Activated T-helper 2 cell treated with anti-CD3 and anti-CD28 coated beads, Interferon-gamma antibody, Interleukin-2, Interleukin-4, amounts not matched to agents 10 μg/mL and 5 μg/mL and 100 μg/mL, durations not matched to agents 14 hours and 24 hours and 36 hours (primary cell): ENCODE results near the gene UTP15. TPM values are rescaled to one million over a fixed set of nuclear protein-coding genes. Genes with fewer than 3 reads are reported as not detected.

Source experiments
- DNase-seq: peaks from one replicate; pipeline ENCODE4 v3.0.0; 2021; ENCODE audit warnings: low spot score
- H3K27ac Mint-ChIP-seq: one replicate; pipeline ENCODE4 v1.8.0; 2021; ENCODE audit warnings: mixed read lengths
- H3K27me3 Mint-ChIP-seq: one replicate; pipeline ENCODE4 v1.8.0; 2021; ENCODE audit warnings: low read depth, mixed read lengths
- H3K36me3 Mint-ChIP-seq: one replicate; pipeline ENCODE4 v1.8.0; 2021; ENCODE audit warnings: low read depth, mixed read lengths
- H3K4me1 Mint-ChIP-seq: one replicate; pipeline ENCODE4 v1.8.0; 2021; ENCODE audit warnings: low read depth, mixed read lengths
- H3K4me3 Mint-ChIP-seq: one replicate; pipeline ENCODE4 v1.8.0; 2021; ENCODE audit warnings: low read depth, mild to moderate bottlenecking, moderate library complexity, mixed read lengths
- H3K9me3 Mint-ChIP-seq: one replicate; pipeline ENCODE4 v1.8.0; 2021; ENCODE audit warnings: mixed read lengths
- intact Hi-C: fragments of 100-400 bp; cut with micrococcal nuclease; formaldehyde crosslinking; loops from one replicate; pipeline ENCODE4 v1.15.1; 2023
- total RNA-seq: library from RNA; stranded (reverse); gene quantifications from 2 replicates; pipeline ENCODE4 v1.2.3, GENCODE V29; 2022

Gene UTP15
- total RNA-seq, 1 donor from 2014 or later = 46.0 TPM

- Mint-ChIP-seq H3K4me1 (no peaks in the 10 kb centered on the region), H3K4me3 (no peak overlapping the region), H3K27me3 (peaks cover 27% of the 10 kb centered on the region), H3K27ac (no peak overlapping the region), H3K9me3 (no peaks in the 10 kb centered on the region), H3K36me3 (no peaks in the 10 kb centered on the region)
- intact Hi-C loops = no loop called here
- DNase-seq = no peak
These were observed 52.2 kb downstream of the UTP15 start for GRCh38 chr5:73617510-73618279.

GRCh38 chr5:73619606-73620333 is 54.2 kb downstream of the UTP15 start:
- no peaks in the 10 kb centered on the region for H3K36me3 Mint-ChIP-seq
- H3K9me3 Mint-ChIP-seq = no peaks in the 10 kb centered on the region
- intact Hi-C loops = no loop called here
- H3K4me3 Mint-ChIP-seq = no peak overlapping the region
- H3K27ac Mint-ChIP-seq = no peak overlapping the region
- peaks cover 34% of the 10 kb centered on the region for H3K27me3 Mint-ChIP-seq
- no peaks in the 10 kb centered on the region for H3K4me1 Mint-ChIP-seq
- DNase-seq = no peak

DNA sequence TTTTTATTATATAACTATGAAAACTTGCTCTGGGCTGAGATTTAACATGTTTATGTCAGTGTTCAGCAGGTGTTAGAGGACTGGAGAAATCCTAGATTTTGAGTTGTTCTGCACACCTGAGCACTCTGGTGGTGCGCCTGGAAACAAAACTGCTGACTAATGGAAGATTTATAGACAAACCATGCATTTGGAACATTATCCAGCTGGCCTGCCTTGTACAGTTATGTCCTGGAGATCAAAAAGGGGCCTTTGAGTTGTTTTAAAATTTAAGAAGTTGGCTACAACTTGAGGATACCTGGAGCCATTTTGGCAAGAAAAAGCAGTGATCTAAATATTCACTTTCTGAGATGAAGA is 54.8 kb downstream of the UTP15 start:
- Mint-ChIP-seq H3K4me3 (no peak overlapping the region), H3K27ac (no peak overlapping the region), H3K4me1 (peaks cover under 1% of the 10 kb centered on the region), H3K9me3 (no peaks in the 10 kb centered on the region), H3K36me3 (no peaks in the 10 kb centered on the region), H3K27me3 (peaks cover 38% of the 10 kb centered on the region)
- intact Hi-C loops = no loop called here
- no peak for DNase-seq

DNA sequence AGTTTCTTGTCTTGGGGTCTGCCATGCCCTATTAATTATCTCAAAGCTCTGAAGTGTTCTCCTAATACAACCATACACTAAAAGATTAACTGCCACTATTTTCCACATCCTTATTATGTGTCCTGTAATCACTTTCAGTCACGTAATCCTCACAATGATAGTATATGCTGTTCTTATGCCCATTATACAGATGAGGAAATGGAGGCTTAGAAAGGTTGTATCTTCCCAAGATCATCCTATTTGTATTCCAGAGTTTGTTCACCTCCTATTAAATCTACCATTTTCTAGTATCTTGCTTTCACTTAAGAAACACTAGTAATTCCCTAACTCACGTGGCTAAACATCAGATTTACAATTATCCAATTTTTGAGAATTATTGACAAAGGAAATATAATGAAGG is 57.5 kb downstream of the UTP15 start:
- Mint-ChIP-seq H3K9me3 (no peaks in the 10 kb centered on the region), H3K27me3 (peaks cover 52% of the 10 kb centered on the region), H3K27ac (no peak overlapping the region), H3K4me1 (peaks cover 2% of the 10 kb centered on the region), H3K36me3 (no peaks in the 10 kb centered on the region), H3K4me3 (no peak overlapping the region)
- intact Hi-C loops = no loop called here
- no peak for DNase-seq

DNA sequence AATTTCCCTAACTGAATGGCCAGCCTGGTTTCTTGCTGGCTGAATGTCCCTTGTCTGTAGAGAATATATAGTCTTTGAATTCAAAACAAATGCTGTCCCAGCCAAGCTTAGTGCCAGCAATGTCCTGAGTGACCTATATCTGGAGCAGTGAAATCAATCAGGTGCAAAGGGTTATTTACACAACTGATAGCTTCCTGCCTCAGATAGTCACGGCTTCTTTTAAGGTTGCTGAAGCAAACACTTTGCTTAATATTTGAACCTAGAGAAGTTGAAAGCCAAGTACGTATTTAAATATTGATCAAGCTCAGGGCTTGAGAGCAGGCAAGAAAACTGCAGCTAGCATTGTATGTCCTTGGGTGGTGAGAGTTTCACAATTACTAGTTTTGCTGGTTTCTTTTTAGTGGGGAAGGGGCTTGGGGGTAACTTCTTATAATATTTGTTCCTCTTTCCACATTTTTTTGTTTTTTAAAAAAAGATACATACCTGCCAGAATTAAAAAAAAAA is 58.4 kb downstream of the UTP15 start:
- Mint-ChIP-seq H3K4me3 (no peak overlapping the region), H3K4me1 (peaks cover 2% of the 10 kb centered on the region), H3K9me3 (no peaks in the 10 kb centered on the region), H3K36me3 (no peaks in the 10 kb centered on the region), H3K27me3 (peaks cover 59% of the 10 kb centered on the region), H3K27ac (no peak overlapping the region)
- no peak for DNase-seq
- intact Hi-C loops = no loop called here

- Mint-ChIP-seq H3K36me3 (no peaks in the 10 kb centered on the region), H3K27me3 (peaks cover 60% of the 10 kb centered on the region), H3K27ac (no peak overlapping the region), H3K9me3 (no peaks in the 10 kb centered on the region), H3K4me1 (peaks cover 2% of the 10 kb centered on the region), H3K4me3 (no peak overlapping the region)
- DNase-seq = no peak
- intact Hi-C loops = no loop called here
These were observed 59.3 kb downstream of the UTP15 start for GRCh38 chr5:73624888-73625287.

- no peak for DNase-seq
- no peaks in the 10 kb centered on the region for H3K9me3 Mint-ChIP-seq
- intact Hi-C loops = no loop called here
- no peak overlapping the region for H3K27ac Mint-ChIP-seq
- no peaks in the 10 kb centered on the region for H3K36me3 Mint-ChIP-seq
- peaks cover 61% of the 10 kb centered on the region for H3K27me3 Mint-ChIP-seq
- peaks cover 2% of the 10 kb centered on the region for H3K4me1 Mint-ChIP-seq
- peak overlapping the region; percentile 47 for H3K4me3 Mint-ChIP-seq
These were observed 59.9 kb downstream of the UTP15 start for GRCh38 chr5:73625372-73625943.

GRCh38 chr5:73625944-73626811 is 60.6 kb downstream of the UTP15 start, which contains the start of gene ARHGEF28:
Gene ARHGEF28, plus strand, starts transcription at chr5:73626196. Its CDS starts 58,656 bp downstream, at chr5:73684852.
- Mint-ChIP-seq H3K4me1 (peaks cover 2% of the 10 kb centered on the region), H3K4me3 (peak within 1 kb of the TSS; percentile 47), H3K36me3 (no peaks in the 10 kb centered on the region), H3K27ac (no peak within 1 kb of the TSS), H3K9me3 (no peaks in the 10 kb centered on the region), H3K27me3 (peaks cover 62% of the 10 kb centered on the region)
- DNase-seq = no peak
- intact Hi-C loops = no loop called here

GRCh38 chr5:73626814-73627313 is 61.3 kb downstream of the UTP15 start:
- Mint-ChIP-seq H3K9me3 (no peaks in the 10 kb centered on the region), H3K4me3 (no peak overlapping the region), H3K36me3 (no peaks in the 10 kb centered on the region), H3K27ac (no peak overlapping the region), H3K4me1 (peaks cover 2% of the 10 kb centered on the region), H3K27me3 (peaks cover 62% of the 10 kb centered on the region)
- DNase-seq = no peak
- intact Hi-C loops = no loop called here

DNA sequence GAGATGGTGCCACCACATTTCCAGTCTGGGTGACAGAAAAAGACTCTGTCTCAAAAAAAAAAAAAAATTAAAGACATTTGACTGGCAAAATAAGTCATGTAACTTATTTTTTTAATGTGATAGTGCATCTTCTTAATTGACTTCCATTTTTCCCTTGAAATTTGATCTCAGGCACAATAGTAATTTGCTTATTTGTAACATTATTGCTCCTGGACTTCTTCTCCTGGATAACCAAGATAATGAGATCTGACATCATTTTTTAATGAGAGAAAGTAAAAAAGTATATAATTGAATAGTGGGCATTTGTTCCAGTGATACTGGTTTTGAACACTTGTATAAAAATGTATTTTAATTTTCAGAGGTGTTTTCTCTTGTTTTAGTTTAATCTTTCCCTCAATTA is 63.9 kb downstream of the UTP15 start:
- H3K9me3 Mint-ChIP-seq = no peaks in the 10 kb centered on the region

GRCh38 chr5:73630765-73631164 is 65.2 kb downstream of the UTP15 start:
- H3K4me3 Mint-ChIP-seq = no peak overlapping the region
- H3K27me3 Mint-ChIP-seq = peaks cover 48% of the 10 kb centered on the region
- H3K9me3 Mint-ChIP-seq = no peaks in the 10 kb centered on the region
- DNase-seq = no peak
- intact Hi-C loops = no loop called here
- H3K4me1 Mint-ChIP-seq = no peaks in the 10 kb centered on the region
- H3K27ac Mint-ChIP-seq = no peak overlapping the region
- no peaks in the 10 kb centered on the region for H3K36me3 Mint-ChIP-seq

More for the DNA sequence above, 63.9 kb downstream of the UTP15 start:
- H3K27ac Mint-ChIP-seq = no peak overlapping the region
- DNase-seq = no peak
- intact Hi-C loops = no loop called here
- no peaks in the 10 kb centered on the region for H3K36me3 Mint-ChIP-seq
- no peak overlapping the region for H3K4me3 Mint-ChIP-seq
- H3K27me3 Mint-ChIP-seq = peaks cover 51% of the 10 kb centered on the region
- H3K4me1 Mint-ChIP-seq = peaks cover 2% of the 10 kb centered on the region

DNA sequence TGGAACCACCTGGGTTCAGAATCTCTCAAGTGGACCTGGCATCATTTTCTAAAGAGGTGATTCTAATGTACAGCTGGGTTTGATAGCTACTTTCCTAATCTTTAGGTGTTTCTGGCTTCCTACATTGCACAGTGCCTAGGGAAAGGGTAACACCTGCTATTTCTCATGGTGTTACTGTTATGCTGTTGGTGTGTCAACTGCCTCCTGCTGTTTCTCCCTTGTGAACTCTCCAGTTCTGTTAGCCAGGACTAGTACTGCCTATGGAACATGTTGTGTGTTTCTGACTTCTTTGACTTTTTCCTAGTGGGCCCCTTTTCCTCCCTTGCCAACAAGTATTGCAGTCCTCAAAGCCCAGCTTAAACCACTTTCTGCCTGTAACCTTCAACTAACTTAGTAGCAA is 66.0 kb downstream of the UTP15 start:
- Mint-ChIP-seq H3K4me3 (no peak overlapping the region), H3K9me3 (no peaks in the 10 kb centered on the region), H3K27ac (no peak overlapping the region), H3K36me3 (no peaks in the 10 kb centered on the region), H3K27me3 (peaks cover 51% of the 10 kb centered on the region), H3K4me1 (no peaks in the 10 kb centered on the region)
- intact Hi-C loops = no loop called here
- DNase-seq = no peak
